ENCODE data around the gene ACADM. TPM values are rescaled to one million over a fixed set of nuclear protein-coding genes. Genes with fewer than 3 reads are reported as not detected.

ACADM gene
- total and polyA plus RNA-seq, 2 of the 13 experiments (the other 11 are each of a cell fraction or from before 2014, with no cell fraction given): 43.7 to 92.2 TPM

DNA sequence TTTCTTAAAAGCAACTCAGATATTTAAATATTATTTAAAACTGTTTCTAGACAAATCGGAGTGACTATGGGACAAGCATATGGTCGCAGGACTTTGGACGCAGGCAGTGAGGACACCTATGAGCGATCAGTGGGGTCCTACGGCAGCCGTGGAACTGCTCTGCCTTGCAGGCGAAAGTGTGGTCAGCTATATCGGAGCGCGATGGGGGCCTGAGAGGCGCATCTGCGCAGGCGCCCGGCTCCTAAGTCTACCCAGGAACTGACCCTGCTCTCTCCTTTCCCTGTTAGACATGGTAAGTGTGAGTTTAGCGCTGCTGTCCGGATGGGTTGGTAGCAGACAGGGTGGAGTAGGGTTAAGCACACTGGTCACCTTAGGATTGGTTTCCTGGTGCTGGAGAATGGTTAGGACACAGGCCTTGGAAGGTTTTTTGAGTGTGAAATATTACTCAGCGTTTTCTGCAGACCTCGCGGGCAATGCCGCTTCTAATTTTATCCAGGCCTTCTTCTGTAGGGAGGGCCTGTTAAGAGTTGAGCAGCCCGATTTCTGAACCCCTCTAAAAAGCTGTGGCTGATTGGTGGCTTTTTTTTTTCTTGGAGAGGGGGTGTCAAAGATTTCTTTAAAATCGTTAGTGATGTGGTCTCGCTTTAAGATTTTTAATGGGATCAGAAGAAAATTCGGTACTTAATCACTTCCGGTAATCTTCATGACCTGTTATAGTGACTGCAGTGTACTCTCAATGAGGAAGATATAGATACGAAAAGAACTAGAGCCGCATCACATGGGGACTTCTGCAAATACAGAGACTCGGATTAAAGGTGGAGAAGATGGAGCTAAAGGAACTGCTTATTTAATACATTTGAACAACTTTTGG, 61.7 kb downstream of the ACADM start, which contains the start of gene RABGGTB (continued):
- TF ChIP-seq, protein P1, sequence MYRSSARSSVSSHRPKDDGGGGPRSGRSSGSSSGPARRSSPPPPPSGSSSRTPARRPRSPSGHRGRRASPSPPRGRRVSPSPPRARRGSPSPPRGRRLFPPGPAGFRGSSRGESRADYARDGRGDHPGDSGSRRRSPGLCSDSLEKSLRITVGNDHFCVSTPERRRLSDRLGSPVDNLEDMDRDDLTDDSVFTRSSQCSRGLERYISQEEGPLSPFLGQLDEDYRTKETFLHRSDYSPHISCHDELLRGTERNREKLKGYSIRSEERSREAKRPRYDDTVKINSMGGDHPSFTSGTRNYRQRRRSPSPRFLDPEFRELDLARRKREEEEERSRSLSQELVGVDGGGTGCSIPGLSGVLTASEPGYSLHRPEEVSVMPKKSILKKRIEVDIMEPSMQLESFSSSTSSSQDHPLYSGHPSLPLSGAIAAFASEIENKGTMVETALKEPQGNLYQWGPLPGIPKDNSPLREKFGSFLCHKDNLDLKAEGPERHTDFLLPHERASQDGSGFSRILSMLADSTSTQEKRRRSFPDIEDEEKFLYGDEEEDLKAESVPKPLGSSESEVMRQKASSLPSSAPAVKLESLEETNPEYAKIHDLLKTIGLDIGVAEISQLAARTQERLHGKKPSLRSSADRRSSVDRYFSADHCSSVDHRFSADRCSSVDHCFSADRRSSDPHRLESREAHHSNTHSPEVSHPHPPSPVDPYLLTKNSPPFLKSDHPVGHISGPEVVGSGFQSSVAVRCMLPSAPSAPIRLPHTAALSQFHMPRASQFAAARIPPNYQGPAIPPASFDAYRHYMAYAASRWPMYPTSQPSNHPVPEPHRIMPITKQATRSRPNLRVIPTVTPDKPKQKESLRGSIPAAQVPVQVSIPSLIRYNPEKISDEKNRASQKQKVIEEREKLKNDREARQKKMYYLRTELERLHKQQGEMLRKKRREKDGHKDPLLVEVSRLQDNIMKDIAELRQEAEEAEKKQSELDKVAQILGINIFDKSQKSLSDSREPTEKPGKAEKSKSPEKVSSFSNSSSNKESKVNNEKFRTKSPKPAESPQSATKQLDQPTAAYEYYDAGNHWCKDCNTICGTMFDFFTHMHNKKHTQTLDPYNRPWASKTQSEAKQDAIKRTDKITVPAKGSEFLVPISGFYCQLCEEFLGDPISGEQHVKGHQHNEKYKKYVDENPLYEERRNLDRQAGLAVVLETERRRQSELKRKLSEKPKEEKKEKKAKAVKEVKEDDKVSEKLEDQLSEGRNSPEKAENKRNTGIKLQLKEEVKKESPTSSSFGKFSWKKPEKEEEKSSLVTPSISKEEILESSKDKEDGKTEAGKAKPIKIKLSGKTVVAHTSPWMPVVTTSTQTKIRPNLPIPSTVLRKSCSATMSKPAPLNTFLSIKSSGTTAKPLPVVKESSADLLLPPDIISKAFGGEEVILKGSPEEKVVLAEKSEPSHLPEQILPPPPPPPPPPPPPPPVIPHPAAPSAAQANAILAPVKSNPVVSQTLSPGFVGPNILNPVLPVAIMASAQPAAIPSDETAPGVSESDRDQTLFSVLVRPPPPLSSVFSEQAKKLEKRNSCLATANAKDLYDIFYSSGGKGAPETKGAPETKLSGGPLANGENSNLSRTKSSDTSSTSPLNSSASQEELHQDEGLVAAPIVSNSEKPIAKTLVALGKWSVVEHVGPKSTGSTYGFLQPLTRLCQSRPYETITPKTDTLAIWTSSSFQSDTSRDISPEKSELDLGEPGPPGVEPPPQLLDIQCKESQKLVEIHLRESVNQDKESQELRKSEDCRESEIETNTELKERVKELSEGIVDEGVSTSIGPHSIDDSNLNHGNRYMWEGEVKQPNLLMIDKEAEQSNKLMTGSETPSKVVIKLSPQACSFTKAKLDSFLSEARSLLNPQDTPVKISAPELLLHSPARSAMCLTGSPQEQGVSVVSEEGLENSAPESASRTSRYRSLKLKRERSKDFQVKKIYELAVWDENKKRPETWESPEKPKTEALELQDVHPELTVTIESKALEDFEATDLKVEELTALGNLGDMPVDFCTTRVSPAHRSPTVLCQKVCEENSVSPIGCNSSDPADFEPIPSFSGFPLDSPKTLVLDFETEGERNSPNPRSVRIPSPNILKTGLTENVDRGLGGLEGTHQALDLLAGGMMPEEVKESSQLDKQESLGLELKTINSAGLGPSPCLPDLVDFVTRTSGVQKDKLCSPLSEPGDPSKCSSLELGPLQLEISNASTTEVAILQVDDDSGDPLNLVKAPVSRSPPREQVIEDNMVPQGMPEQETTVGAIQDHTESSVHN (CRISPR knock-in tag; IDR thresholded peaks at IDR 0.05): no peak
- TF ChIP-seq NFRKB (IDR thresholded peaks at IDR 0.05) (no peak), ZNF747 (CRISPR knock-in tag; IDR thresholded peaks at IDR 0.05; ENCODE audit: borderline replicate concordance) (no peak), CENPT (CRISPR knock-in tag; IDR thresholded peaks at IDR 0.05; ENCODE audit: low read depth) (0 out of 2 replicates have a peak, but pooled peaks have one; percentile 51), POLR2G (IDR thresholded peaks at IDR 0.05; ENCODE audit: low read depth, low read length) (peak; percentile 99), HOXA3 (CRISPR knock-in tag; IDR thresholded peaks at IDR 0.05) (peak; percentile 59; the same call in 1 of the 2 replicates), TMF1 (CRISPR knock-in tag; IDR thresholded peaks at IDR 0.05; ENCODE audit: low read depth) (no peak), ZNF607 (CRISPR knock-in tag; IDR thresholded peaks at IDR 0.05; ENCODE audit: borderline replicate concordance) (no peak), YEATS2 (CRISPR knock-in tag; IDR thresholded peaks at IDR 0.05; ENCODE audit: borderline replicate concordance) (peak; percentile 99), REPIN1 (CRISPR knock-in tag; IDR thresholded peaks at IDR 0.05; ENCODE audit: borderline replicate concordance, low read depth) (peak; percentile 92; the same call in 1 of the 2 replicates), ZNF333 (CRISPR knock-in tag; IDR thresholded peaks at IDR 0.05; ENCODE audit: borderline replicate concordance) (no peak), ZNF772 (CRISPR knock-in tag; IDR thresholded peaks at IDR 0.05) (no peak), TCF7L2 (IDR thresholded peaks at IDR 0.05; ENCODE audit: low read depth, low read length) (no peak)
- TF ChIP-seq, protein P2, sequence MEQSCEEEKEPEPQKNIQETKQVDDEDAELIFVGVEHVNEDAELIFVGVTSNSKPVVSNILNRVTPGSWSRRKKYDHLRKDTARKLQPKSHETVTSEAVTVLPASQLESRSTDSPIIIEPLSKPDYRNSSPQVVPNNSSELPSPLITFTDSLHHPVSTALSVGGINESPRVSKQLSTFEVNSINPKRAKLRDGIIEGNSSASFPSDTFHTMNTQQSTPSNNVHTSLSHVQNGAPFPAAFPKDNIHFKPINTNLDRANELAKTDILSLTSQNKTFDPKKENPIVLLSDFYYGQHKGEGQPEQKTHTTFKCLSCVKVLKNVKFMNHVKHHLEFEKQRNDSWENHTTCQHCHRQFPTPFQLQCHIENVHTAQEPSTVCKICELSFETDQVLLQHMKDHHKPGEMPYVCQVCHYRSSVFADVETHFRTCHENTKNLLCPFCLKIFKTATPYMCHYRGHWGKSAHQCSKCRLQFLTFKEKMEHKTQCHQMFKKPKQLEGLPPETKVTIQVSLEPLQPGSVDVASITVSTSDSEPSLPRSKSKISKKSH (CRISPR knock-in tag; IDR thresholded peaks at IDR 0.05; ENCODE audit: borderline replicate concordance): no peak
- TF ChIP-seq, protein P3, sequence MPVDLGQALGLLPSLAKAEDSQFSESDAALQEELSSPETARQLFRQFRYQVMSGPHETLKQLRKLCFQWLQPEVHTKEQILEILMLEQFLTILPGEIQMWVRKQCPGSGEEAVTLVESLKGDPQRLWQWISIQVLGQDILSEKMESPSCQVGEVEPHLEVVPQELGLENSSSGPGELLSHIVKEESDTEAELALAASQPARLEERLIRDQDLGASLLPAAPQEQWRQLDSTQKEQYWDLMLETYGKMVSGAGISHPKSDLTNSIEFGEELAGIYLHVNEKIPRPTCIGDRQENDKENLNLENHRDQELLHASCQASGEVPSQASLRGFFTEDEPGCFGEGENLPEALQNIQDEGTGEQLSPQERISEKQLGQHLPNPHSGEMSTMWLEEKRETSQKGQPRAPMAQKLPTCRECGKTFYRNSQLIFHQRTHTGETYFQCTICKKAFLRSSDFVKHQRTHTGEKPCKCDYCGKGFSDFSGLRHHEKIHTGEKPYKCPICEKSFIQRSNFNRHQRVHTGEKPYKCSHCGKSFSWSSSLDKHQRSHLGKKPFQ (CRISPR knock-in tag; IDR thresholded peaks at IDR 0.05; ENCODE audit: insufficient replicate concordance): no peak
